ENCODE data around the gene CLOCK.

GRCh38 chr4:55424791-55425190 is 121.9 kb downstream of the CLOCK start:
- TF ChIP-seq, protein P1, sequence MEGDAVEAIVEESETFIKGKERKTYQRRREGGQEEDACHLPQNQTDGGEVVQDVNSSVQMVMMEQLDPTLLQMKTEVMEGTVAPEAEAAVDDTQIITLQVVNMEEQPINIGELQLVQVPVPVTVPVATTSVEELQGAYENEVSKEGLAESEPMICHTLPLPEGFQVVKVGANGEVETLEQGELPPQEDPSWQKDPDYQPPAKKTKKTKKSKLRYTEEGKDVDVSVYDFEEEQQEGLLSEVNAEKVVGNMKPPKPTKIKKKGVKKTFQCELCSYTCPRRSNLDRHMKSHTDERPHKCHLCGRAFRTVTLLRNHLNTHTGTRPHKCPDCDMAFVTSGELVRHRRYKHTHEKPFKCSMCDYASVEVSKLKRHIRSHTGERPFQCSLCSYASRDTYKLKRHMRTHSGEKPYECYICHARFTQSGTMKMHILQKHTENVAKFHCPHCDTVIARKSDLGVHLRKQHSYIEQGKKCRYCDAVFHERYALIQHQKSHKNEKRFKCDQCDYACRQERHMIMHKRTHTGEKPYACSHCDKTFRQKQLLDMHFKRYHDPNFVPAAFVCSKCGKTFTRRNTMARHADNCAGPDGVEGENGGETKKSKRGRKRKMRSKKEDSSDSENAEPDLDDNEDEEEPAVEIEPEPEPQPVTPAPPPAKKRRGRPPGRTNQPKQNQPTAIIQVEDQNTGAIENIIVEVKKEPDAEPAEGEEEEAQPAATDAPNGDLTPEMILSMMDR (IDR thresholded peaks at IDR 0.05): no peak
- no peak for TF ChIP-seq POLR2A (IDR thresholded peaks at IDR 0.05)
